Hematopoietic multipotent progenitor cell treated with erythropoietin and hydrocortisone succinate and interleukin-3 and kit ligand, for 6 days (in vitro differentiated cells): ENCODE data around the gene ZNF740.
"Not testable (repeated sequence)": the region's sequence is repeated elsewhere in the genome, so short reads cannot be mapped to it uniquely, and the experiment has no call there.

ENCODE experiments used
- DNase-seq: peaks from one replicate; pipeline ENCODE4 v3.0.0-alpha.2; 2015

The ZNF740 gene

GRCh38 chr12:53174881-53175491, 5.5 kb upstream of the ZNF740 start:
- DNase-seq: peak; percentile 70

GRCh38 chr12:53176750-53177149, 3.8 kb upstream of the ZNF740 start:
- no peak for DNase-seq

GRCh38 chr12:53177447-53177846, 3.1 kb upstream of the ZNF740 start:
- DNase-seq: not testable (repeated sequence)

GRCh38 chr12:53178803-53179202, 1.7 kb upstream of the ZNF740 start:
- not testable (repeated sequence) for DNase-seq

- no peak for DNase-seq
Measured at GRCh38 chr12:53179687-53180219, 769 bp upstream of the ZNF740 start.

GRCh38 chr12:53180931-53181645, 566 bp downstream of the ZNF740 start:
- DNase-seq: peak; percentile 77

GRCh38 chr12:53181935-53182334, 1.4 kb downstream of the ZNF740 start:
- DNase-seq: no peak

GRCh38 chr12:53182903-53183302, 2.4 kb downstream of the ZNF740 start:
- DNase-seq: peak; percentile 88

- no peak for DNase-seq
Measured at GRCh38 chr12:53184828-53185227, 4.3 kb downstream of the ZNF740 start.

GRCh38 chr12:53185582-53186153, 5.1 kb downstream of the ZNF740 start:
- no peak for DNase-seq

- no peak for DNase-seq
Measured at GRCh38 chr12:53186745-53187144, 6.2 kb downstream of the ZNF740 start.

GRCh38 chr12:53187145-53187899, 6.8 kb downstream of the ZNF740 start:
- no peak for DNase-seq

- DNase-seq: peak; percentile 60
Measured at GRCh38 chr12:53190108-53190729, 9.7 kb downstream of the ZNF740 start.

GRCh38 chr12:53191096-53191884, 10.8 kb downstream of the ZNF740 start:
- DNase-seq: no peak

GRCh38 chr12:53191885-53192530, 11.5 kb downstream of the ZNF740 start:
- no peak for DNase-seq

GRCh38 chr12:53192531-53193021, 12.1 kb downstream of the ZNF740 start:
- no peak for DNase-seq

- no peak for DNase-seq
Measured at GRCh38 chr12:53193040-53193439, 12.5 kb downstream of the ZNF740 start.

- no peak for DNase-seq
Measured at GRCh38 chr12:53193985-53194716, 13.6 kb downstream of the ZNF740 start.

- no peak for DNase-seq
Measured at GRCh38 chr12:53194973-53195372, 14.5 kb downstream of the ZNF740 start.
